ENCODE results near the gene FEM1A. TPM values are rescaled to one million over a fixed set of nuclear protein-coding genes. Genes with fewer than 3 reads are reported as not detected.
A peak's percentile ranks its signal among the peaks of the same experiment; 100 is the strongest.
"Not testable (repeated sequence)": the region's sequence is repeated elsewhere in the genome, so short reads cannot be mapped to it uniquely, and the experiment has no call there.

Gene FEM1A
- total RNA-seq, 1 donor from 2014 or later = 17.9 TPM

DNA sequence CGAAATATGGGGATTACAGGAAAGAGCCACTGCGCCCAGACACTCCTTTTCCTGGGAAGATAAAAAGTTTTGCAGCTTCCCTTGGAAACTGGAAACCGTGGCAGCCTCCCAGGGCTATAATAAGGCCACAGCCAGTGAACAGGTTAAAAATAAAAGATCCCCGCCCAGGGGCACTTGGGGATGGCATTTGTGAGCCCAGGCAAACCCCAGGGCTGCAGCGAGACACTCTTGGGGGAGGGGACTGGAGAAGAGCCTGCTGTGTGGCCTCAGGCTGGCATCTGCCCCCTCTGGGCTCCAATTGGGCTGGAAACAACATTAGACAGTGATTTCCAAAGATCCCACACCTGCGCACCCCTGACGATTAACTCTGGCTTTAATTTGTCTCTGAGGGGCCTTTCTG is 11.2 kb downstream of the FEM1A start:
- intact Hi-C loops (cut with micrococcal nuclease) = no loop called here
- peaks cover 12% of the 10 kb centered on the region for H3K36me3 Mint-ChIP-seq (ENCODE audit: low read depth)
- H3K27me3 Mint-ChIP-seq = no peaks in the 10 kb centered on the region
- ChIA-PET POLR2A (no interaction called here), CTCF (interaction anchor here (3.2 kb wide), 1 partner anchor 12 kb away, joined by 11 read pairs; the partner anchor contains the start of gene FEM1A)
- no peaks in the 10 kb centered on the region for H3K9me3 Mint-ChIP-seq
- no peak for DNase-seq
- H3K27ac Mint-ChIP-seq = no peak overlapping the region
- H3K4me1 Mint-ChIP-seq = peaks cover 14% of the 10 kb centered on the region
- no peak for TF ChIP-seq CTCF (IDR thresholded peaks at IDR 0.05)
- H3K4me3 Mint-ChIP-seq = no peak overlapping the region
- ATAC-seq (ENCODE audit: low read depth) = no peak

DNA sequence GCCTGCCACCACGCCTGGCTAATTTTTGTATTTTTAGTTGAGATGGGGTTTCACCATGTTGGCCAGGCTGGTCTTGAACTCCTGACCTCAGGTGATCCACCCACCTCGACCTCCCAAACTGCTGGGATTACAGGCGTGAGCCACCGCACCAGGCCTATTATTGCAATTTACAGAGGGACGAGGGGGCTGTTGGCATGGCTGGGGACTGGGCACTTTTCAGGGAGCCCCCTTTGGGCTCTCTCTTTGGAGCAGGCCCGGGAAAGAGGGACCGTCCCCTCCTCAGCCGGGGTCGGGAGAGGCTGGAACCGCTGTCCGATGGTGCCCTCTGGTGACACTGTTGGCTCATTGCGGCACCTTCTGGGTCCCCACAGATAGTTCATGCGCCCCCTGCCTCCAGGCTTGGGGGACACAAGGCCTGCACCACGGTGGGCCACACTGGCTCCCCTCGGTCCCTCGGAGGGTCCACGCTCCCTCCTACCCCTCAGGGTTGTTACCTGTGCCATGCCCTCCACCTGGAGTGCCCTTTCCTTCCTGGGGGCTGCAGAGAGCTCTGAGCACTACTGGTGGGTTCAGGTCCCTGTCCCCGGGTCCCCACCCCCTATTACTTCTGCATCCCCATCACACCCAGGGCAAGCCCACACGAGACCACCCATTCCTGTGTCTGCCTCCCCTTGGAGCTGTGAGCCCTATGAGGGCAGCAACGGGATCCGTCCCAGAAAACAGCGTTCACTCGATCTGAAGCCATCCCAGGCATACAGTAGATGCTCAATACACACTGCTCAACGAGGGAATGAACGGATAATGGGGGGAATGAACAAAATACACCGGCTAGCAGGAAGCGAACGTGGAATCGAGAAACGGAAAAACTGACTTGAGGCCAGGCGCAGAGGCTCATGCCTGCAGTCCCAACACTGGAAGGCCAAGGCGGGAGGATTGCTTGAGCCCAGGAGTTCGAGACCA is 12.5 kb downstream of the FEM1A start:
- Mint-ChIP-seq H3K9me3 (no peaks in the 10 kb centered on the region), H3K27me3 (no peaks in the 10 kb centered on the region), H3K4me1 (peaks cover 15% of the 10 kb centered on the region), H3K27ac (no peak overlapping the region), H3K4me3 (no peak overlapping the region), H3K36me3 (ENCODE audit: low read depth) (peaks cover 3% of the 10 kb centered on the region)
- POLR2A ChIA-PET = no interaction called here
- DNase-seq = peak; percentile 55
- intact Hi-C loops (cut with micrococcal nuclease) = loop anchor here (1.0 kb wide), 1 partner anchor 72 kb away; no protein-coding TSS in a partner anchor
- TF ChIP-seq CTCF (IDR thresholded peaks at IDR 0.05) = peak; percentile 52
- CTCF ChIA-PET = interaction anchor here (1.0 to 11.6 kb wide), 3 partner anchors 13 to 48 kb away, joined by 3 to 292 read pairs (median 11); partner anchors contain the start of gene FEM1A
- peak; percentile 94 for ATAC-seq (ENCODE audit: low read depth)

DNA sequence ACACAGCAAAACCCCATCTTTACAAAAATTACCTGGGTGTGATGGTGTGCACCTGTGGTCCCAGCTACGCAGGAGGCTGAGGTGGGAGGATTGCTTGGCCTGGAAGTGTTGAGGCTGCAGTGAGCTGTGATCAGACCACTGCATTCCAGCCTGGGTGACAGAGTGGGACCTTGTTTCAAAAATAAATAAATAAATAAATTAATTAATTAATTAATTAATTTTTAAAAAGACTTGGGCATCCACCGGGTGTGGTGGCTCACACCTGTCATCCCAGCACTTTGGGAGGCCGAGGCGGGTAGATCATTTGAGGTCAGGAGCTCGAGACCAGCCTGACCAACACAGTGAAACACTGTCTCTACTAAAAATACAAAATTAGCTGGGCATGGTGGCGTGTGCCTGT is 13.6 kb downstream of the FEM1A start:
- POLR2A ChIA-PET; ATAC-seq (ENCODE audit: low read depth); H3K4me3 Mint-ChIP-seq; H3K27ac Mint-ChIP-seq; H3K27me3 Mint-ChIP-seq; H3K9me3 Mint-ChIP-seq; H3K36me3 Mint-ChIP-seq (ENCODE audit: low read depth); DNase-seq: not testable (repeated sequence)
- peaks cover 19% of the 10 kb centered on the region for H3K4me1 Mint-ChIP-seq
- CTCF ChIA-PET = interaction anchor here (0.7 to 11.6 kb wide), 4 partner anchors 14 to 101 kb away, joined by 3 to 292 read pairs (median 7); partner anchors contain the start of gene FEM1A
- intact Hi-C loops (cut with micrococcal nuclease) = loop anchor here (5.0 kb wide), 1 partner anchor 67 kb away; no protein-coding TSS in a partner anchor

GRCh38 chr19:4806384-4806783 is 14.8 kb downstream of the FEM1A start:
- no peak overlapping the region for H3K4me3 Mint-ChIP-seq
- no peak for DNase-seq
- CTCF ChIA-PET = interaction anchor here (1.0 to 11.6 kb wide), 4 partner anchors 46 to 225 kb away, joined by 3 to 292 read pairs (median 58); no protein-coding TSS in a partner anchor
- H3K36me3 Mint-ChIP-seq (ENCODE audit: low read depth) = no peaks in the 10 kb centered on the region
- TF ChIP-seq CTCF (IDR thresholded peaks at IDR 0.05) = no peak
- ATAC-seq (ENCODE audit: low read depth) = no peak
- H3K9me3 Mint-ChIP-seq = no peaks in the 10 kb centered on the region
- H3K4me1 Mint-ChIP-seq = peaks cover 23% of the 10 kb centered on the region
- H3K27me3 Mint-ChIP-seq = no peaks in the 10 kb centered on the region
- POLR2A ChIA-PET = no interaction called here
- no peak overlapping the region for H3K27ac Mint-ChIP-seq
- intact Hi-C loops (cut with micrococcal nuclease) = loop anchor here (5.0 kb wide), 1 partner anchor 66 kb away; no protein-coding TSS in a partner anchor

DNA sequence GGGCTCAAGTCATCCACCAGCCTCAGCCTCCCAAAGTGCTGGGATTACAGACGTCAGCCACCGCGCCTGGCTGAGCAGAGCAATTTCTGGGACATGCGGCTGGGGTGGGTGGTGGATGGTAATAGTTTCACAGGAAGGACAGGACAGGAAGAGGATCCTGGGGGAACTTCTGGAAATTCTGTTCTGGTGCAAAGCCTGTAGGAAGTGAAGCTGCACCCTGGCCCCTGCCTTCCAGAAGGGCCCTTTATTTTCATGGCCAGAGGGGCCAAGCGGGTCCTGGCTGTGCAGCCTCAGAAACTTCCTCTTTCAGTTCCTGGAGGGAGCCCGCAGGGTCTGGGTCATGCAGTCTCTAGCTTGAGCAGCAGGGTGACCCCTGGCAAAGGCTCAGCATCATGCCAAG is 15.7 kb downstream of the FEM1A start:
- H3K4me1 Mint-ChIP-seq = peaks cover 31% of the 10 kb centered on the region
- ChIA-PET POLR2A (interaction anchor here (1.0 kb wide), 1 partner anchor 62 kb away, joined by 5 read pairs; no protein-coding TSS in a partner anchor), CTCF (interaction anchor here (0.9 to 11.6 kb wide), 4 partner anchors 10 to 105 kb away, joined by 3 to 292 read pairs (median 58); no protein-coding TSS in a partner anchor)
- intact Hi-C loops (cut with micrococcal nuclease) = loop anchor here (5.0 kb wide), 1 partner anchor 65 kb away; no protein-coding TSS in a partner anchor
- no peaks in the 10 kb centered on the region for H3K36me3 Mint-ChIP-seq (ENCODE audit: low read depth)
- TF ChIP-seq CTCF (IDR thresholded peaks at IDR 0.05) = no peak
- H3K4me3 Mint-ChIP-seq = no peak overlapping the region
- ATAC-seq (ENCODE audit: low read depth) = peak; percentile 10
- no peak overlapping the region for H3K27ac Mint-ChIP-seq
- DNase-seq = no peak
- H3K27me3 Mint-ChIP-seq = no peaks in the 10 kb centered on the region
- H3K9me3 Mint-ChIP-seq = no peaks in the 10 kb centered on the region

Data from activated B cell treated with CpG ODN at 0.5 μM for 24 hours (primary cell).